BJ (cell line): ENCODE data around the gene FREM3. TPM values are rescaled to one million over a fixed set of nuclear protein-coding genes. Genes with fewer than 3 reads are reported as not detected.
"Not testable (repeated sequence)": the region's sequence is repeated elsewhere in the genome, so short reads cannot be mapped to it uniquely, and the experiment has no call there.

Source experiments
- CTCF ChIA-PET: fragments of 350-600 bp; formaldehyde crosslinking; extraction: SDS; loops from one replicate; lab custom pipeline; 2021; ENCODE audit warnings: antibody characterized with exemption, inconsistent platforms; lab: Yijun Ruan, JAX
- POLR2A ChIA-PET: fragments of 300-600 bp; sonication (Branson Sonifier 250); formaldehyde crosslinking; extraction: SDS; loops from one replicate; lab custom pipeline; 2021; ENCODE audit warnings: antibody characterized with exemption; lab: Charles Lee
- DNase-seq: peaks from one replicate; pipeline ENCODE4 v3.0.0-alpha.2; 2011; ENCODE audit warnings: low read depth
- H3K27me3 ChIP-seq: 2 replicates; pipeline ENCODE4 v1.6.0; 2011; ENCODE audit warnings: low read length; ENCODE audit not compliant: control insufficient read depth, insufficient read depth
- H3K36me3 ChIP-seq: 2 replicates; pipeline ENCODE4 v1.5.1; 2011; ENCODE audit warnings: low read length; ENCODE audit not compliant: control insufficient read depth, insufficient read depth
- H3K4me3 ChIP-seq: 2 replicates; pipeline ENCODE4 v1.5.1; 2011; ENCODE audit warnings: low read depth, mild to moderate bottlenecking, control low read depth, low read length
- CTCF ChIP-seq: IDR thresholded peaks from 2 replicates; pipeline ENCODE4 v1.5.1; 2011; ENCODE audit warnings: low read depth, mild to moderate bottlenecking, control low read depth, inconsistent platforms, low read length, moderate library complexity; ENCODE audit not compliant: insufficient read depth
- polyA minus RNA-seq: library from RNA; depleted of rRNA, polyadenylated mRNA; stranded (reverse); fragments of >200 nt; gene quantifications from 2 replicates; pipeline ENCODE4 v1.2.3, GENCODE V29; 2011; rRNA and poly(A)+ RNA removed
- polyA plus RNA-seq: library from polyadenylated mRNA; depleted of rRNA; stranded (reverse); fragments of >200 nt; gene quantifications from 2 replicates; pipeline ENCODE4 v1.2.3, GENCODE V29; 2011; rRNA removed

FREM3 gene
- polyA plus RNA-seq (not detected in 2 replicates), polyA minus RNA-seq (not detected in 2 replicates)

- no peak for DNase-seq
- CTCF ChIA-PET, result no interaction called here
- POLR2A ChIA-PET, result no interaction called here
- TF ChIP-seq CTCF, result no peak
- Histone ChIP-seq H3K27me3 (peaks cover 19% of the 10 kb centered on the region), H3K36me3 (no peaks in the 10 kb centered on the region), H3K4me3 (no peak within 1 kb of the TSS)
Observed at GRCh38 chr4:143700416-143701352, at the start of gene FREM3. Gene FREM3 (minus strand): TSS chr4:143700675. CDS start chr4:143700675, 0 bp downstream.

- ChIA-PET CTCF (no interaction called here), POLR2A (no interaction called here)
- DNase-seq, result no peak
- TF ChIP-seq CTCF, result no peak
- Histone ChIP-seq H3K4me3 (no peak overlapping the region), H3K36me3 (no peaks in the 10 kb centered on the region), H3K27me3 (no peaks in the 10 kb centered on the region)
Observed at GRCh38 chr4:143745874-143746273, 45.4 kb upstream of the FREM3 start.

- POLR2A ChIA-PET, result no interaction called here
- CTCF ChIA-PET, result no interaction called here
- Histone ChIP-seq H3K36me3 (no peaks in the 10 kb centered on the region), H3K27me3 (no peaks in the 10 kb centered on the region), H3K4me3 (no peak overlapping the region)
- no peak for DNase-seq
- TF ChIP-seq CTCF, result no peak
Observed at GRCh38 chr4:143743591-143743990, 43.1 kb upstream of the FREM3 start.

DNA sequence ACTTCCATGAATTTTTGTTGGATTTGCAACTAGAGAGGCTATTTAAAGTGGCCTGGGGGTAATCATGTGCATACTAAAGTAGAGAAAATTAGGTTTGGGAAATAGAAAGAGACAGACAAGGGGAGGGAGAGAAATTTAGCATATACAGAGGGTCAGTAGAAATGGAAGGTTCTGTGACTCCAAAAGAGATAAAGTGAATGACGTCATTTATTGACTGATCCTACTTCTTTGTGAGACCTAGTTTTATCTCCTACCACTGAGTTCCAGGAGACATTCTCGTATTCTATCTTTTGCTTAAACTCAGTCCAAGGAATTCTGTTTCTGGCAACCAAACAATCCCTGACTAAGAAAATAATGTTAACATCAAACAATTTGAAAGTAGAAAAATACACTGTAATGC, 42.4 kb upstream of the FREM3 start:
- DNase-seq, result no peak
- POLR2A ChIA-PET, result no interaction called here
- CTCF ChIA-PET, result no interaction called here
- H3K36me3 ChIP-seq, result no peaks in the 10 kb centered on the region
- no peak for TF ChIP-seq CTCF
- no peaks in the 10 kb centered on the region for H3K27me3 ChIP-seq
- no peak overlapping the region for H3K4me3 ChIP-seq

DNA sequence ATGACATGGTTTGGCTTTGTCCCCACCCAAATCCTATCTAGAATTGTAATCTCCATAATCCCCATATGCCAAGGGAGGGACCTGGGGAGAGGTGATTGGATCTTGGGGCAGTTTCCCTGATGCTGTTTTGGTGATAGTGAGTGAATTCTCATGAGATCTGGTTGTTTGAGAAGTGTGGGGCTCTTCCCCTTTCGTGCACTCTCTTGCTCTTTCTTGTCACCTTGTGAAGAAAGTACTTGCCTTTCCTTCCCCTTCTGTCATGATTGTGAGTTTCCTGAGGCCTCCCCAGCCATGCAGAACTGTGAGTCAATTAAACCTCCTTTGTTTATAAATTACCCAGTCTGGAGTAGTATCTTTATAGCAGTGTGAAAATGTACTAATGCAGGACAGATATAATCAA, 36.4 kb upstream of the FREM3 start:
- CTCF ChIA-PET, result no interaction called here
- TF ChIP-seq CTCF, result no peak
- H3K36me3 ChIP-seq, result no peaks in the 10 kb centered on the region
- DNase-seq, result no peak
- POLR2A ChIA-PET, result no interaction called here
- H3K27me3 ChIP-seq, result no peaks in the 10 kb centered on the region
- H3K4me3 ChIP-seq, result no peak overlapping the region

- POLR2A ChIA-PET, H3K36me3 ChIP-seq, H3K4me3 ChIP-seq, CTCF ChIA-PET, H3K27me3 ChIP-seq, DNase-seq: not testable (repeated sequence)
Observed at GRCh38 chr4:143736061-143736460, 35.6 kb upstream of the FREM3 start.
